GM19463 (cell line): Measurements from ENCODE around the gene MEF2D.

Experiments
- ATAC-seq: cut with Tn5 transposase; IDR thresholded peaks from one replicate; pipeline ENCODE4 v1.9.1; 2021; ENCODE audit warnings: mild to moderate bottlenecking, moderate library complexity; ENCODE audit not compliant: unreplicated experiment

Gene MEF2D

DNA sequence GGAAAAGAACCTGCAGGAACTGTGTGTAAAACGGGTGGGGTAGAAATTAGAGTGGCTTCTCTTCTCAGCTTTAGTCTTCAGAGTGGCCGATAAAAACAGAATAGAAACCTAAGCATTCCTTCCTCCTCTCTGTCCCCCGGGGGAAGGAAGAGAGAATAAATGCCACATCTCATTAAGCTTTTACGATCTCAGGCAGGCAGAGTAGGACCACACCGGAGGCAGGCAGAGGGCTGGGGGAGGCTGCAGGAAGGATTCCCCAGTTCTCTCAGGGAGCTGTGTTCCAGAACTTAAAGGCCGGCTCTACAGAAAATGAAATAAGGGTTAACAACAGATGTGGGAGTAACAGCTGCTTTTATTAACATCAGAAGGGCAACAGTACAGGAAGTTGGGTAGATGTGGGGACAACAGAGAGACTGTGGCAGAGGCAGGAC is 24.5 kb upstream of the MEF2D start:
- no peak for ATAC-seq

DNA sequence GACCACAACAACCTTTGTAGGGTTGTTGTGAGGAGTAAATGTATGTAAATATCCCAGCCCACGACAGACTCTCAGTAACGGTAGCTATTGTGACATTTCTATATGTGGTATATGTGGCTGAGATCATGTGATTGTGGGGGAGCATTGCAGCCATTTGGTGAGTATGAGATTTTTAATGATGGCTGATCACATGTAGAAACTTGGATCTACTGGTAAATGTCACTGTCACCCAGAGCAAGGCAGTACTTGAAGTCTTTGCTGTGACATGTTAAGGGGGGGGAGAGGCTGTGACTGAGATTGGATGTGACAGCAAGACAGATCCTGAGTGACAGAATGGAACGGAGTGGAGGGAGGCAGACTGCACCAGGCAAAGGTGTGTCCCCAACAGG is 23.9 kb upstream of the MEF2D start:
- ATAC-seq: no peak

DNA sequence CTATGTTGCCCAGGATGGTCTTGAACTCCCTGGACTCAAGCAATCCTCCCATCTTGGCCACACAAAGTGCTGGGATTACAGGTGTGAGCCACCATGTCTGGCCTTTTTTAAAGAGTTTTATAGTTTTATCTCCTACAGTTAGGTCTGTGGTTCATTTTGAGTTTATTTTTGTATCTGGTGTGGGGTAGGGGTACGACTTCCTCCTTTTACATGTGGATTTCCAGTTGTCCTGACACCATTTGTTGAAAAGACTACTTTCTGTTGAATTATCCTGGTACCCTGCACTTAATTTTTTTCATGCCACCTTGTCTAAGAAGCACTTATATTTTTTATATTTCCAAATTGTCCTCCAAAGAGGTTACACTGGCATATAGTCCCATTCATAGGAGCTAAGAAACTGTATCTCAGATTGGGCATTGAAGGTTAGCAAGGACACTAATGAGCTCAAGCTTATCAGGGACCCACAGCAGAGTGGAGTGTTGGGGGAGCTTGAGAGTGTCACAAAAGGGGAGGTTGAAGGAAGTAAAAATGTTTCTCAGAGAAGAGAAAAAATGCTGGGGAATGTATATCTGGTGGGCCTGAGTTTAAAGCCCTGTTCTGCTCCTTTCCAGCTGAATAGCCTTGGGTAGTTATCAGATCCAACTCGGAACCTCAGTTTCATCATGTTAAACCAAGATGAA is 23.4 kb upstream of the MEF2D start:
- ATAC-seq: no peak

DNA sequence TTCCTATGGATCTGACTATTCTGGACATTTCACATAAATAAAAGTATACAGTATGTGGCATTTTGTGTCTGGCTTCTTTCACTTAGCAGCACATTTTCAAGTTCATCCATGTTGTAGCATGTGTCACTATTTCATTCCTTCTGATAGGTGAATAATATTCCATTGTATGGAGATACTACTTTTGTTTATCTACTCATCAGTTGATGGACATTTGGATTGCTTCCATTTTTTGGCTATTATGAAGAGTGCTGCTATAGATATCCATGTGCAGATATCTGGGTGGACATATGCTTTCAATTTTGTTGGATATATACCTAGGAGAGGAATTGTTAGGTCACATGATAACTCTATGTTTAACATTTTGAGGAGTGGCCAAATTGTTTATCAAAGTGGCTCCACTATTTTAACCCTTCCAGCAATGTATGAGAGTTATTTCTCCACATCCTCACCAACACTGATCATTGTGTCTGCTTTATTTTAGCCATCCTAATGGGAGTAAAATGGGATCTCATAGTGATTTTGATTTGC is 21.9 kb upstream of the MEF2D start:
- no peak for ATAC-seq

DNA sequence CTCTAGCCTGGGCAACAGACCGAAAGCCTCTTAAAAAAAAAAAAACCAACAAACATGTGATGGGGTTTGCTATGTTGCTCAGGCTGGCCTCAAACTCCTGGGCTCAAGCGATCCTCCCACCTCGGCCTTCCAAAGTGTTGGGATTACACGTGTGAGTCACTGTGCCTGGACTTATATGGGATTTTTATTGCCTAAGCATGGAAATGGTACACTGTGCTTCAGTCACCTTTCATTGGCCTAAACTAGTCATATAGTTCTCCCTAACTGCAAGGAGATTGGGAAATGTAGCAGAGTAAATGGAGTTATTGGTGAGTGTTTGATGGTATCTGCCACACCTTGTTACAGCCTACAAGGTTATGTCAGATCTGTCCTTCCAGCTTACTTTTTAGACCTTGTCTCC is 17.2 kb upstream of the MEF2D start:
- no peak for ATAC-seq

DNA sequence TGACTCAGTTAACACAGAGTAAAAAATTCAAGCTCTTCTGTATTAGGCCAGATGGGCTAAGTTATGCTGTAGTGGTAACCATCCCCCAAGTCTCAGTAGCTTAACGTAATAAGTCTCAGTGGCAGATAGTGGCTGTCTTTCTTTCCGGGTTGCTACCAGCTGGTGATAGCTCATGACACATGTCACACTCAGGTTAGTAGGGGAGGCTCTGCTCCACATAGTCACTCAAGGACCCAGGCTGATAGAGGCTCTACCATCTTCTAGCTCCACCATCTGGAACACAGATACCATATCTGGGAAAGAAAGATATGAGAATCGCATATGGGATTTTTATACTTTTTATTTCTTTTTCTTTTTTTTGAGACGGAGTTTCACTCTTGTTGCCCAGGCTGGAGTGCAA is 16.2 kb upstream of the MEF2D start:
- ATAC-seq: no peak

DNA sequence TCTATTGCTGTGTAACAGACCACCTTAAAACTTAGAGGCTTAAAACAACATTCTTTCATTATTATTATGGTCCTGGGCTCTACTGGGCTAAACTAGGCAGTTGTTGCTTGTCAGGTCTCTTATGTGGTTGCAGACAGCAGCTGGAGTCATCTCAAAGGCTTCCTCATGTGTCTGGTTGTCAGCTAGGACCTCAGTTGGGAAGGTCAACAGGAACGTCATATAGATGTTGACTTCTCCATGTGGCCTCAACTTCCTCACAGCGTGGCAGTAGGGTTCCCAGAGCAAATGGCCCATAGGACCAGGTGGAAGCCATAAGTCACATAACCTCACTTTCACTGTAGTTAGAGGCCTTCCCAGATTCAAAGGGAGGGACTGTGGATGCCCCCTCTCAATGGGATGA is 15.4 kb upstream of the MEF2D start:
- no peak for ATAC-seq

DNA sequence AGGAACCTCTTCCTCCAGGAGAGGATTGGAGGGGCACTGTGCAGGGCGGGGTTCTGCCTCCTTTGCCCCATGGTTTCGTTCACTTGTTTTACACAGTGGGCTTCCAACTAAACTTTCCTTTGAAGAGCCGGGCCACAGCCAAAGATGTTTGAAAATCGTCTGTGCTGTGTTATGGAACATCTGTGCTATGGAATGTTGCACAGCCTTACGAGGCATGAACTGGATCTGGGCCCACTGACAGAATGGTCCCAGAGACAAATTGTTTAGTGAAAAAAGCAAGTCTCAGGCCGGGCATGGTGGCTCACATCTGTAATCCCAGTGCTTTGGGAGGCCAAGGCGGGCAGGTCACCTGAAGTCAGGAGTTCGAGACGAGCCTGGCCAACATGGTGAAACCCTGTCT is 12.6 kb upstream of the MEF2D start:
- ATAC-seq: no peak

DNA sequence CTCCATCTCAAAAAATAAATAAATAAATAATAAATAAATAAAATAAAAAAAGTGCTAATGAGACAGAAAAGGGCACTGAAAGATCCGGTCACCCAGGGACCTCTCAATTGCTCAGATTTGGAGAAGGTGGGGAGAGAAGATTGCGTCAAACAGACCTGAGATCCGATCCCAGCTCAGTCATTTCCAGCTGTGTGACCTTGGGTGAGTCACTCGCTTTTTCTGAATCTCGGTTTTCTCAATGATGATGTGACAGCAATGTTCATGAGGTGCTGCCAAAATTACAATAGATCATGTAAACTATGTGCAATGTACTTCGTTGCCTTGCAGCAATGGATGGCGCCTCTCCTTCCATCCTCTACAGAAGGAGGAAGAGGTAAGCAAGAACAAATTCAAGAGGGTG is 11.1 kb upstream of the MEF2D start:
- no peak for ATAC-seq

DNA sequence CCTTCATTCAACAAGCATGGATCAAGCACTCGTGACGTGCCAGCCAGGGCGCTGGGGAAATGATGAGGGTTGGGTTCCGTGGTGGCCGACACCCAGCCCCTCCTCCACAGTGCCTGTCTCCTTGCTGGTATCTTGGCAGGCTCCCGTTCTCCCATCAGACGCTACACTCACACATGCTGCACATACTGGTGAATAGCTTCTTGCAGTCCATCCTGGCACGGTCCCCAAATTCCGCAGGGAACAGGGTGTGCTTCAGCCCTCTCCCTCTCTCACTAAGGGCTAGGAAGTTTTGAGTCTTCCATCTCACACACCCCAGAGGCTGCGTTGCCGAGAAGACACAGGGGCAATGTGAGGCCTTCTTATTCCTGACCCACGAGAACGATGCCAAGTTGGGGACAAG is 10.1 kb upstream of the MEF2D start:
- ATAC-seq: no peak

DNA sequence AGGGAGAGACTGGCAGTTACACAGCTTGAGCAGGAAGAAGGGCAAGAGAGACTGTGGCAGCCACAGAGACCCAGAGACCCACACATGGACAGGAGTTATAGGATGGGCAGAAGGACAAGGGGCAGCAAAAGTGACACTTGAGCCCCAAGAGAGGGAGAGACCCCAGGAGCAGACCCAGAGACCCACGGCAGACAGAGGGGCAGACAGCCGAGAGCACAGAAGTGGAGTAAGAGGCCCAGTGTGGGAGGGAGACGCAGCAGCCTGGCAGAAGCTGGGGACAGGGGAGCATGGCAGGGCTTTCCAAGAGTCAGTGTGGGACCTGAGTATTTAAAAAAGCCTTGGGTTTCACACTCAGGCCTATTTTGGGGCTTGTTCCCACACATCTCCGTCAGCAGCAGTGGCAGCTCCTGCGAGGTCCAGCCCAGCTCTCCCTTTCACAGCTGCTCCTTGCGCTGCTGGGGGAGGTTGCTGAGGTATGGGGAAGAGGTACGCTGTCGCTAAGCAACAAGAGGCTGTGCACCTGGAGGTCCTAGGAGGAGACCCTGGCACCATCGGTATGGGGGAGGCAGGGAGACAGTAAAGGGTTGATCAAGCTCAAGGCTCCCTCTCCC is 9.0 kb upstream of the MEF2D start:
- ATAC-seq: no peak

DNA sequence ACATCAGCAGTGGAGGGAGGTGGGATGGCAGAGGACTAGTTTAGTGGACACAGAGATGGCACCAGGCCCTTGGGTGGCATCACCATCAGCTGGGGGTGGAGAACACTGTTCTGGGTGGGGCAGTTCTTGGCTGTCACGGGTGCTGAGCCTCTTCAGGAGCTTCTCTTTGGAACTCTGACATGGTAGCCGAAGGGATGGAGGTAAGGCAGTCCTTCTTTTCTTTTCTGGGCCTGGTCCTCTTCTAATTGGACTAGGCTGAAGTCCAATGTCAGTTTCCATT is 8.3 kb upstream of the MEF2D start:
- ATAC-seq: no peak

DNA sequence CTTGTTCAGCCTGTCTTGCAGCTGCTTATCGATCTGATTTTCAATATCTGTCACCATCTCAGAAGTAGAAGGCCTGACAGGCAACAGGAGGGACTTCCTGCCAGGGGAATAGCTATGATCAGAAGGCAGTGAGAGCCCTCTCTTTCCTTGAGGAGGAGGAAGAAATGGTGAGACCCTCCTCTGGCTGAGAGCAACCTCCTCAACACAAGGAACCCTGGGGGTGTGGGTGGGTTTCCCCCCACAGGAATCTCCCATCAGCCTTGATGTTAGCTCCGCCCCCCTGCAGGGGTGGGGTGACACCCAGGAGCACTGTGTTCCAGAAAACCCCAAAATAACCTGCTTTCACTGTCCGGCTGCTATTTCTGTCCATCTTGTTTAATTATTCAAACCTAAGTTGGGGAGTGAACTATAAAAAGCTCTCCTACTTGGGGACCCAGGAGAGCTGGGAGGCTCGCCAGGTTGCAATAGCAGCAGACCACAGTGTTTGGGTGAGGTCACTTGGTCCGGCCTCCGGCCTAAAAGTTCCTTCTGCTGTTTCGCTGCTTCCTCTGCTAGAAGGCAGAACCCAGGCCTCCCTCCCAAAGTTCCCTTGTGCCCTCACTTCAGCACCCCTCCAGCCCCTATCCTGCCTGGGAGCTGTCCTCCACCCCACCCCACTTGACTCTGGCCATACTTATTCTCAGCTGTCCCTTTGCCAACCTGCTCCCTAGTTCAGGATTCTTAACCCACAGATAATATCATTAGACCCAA is 7.8 kb upstream of the MEF2D start:
- no peak for ATAC-seq

DNA sequence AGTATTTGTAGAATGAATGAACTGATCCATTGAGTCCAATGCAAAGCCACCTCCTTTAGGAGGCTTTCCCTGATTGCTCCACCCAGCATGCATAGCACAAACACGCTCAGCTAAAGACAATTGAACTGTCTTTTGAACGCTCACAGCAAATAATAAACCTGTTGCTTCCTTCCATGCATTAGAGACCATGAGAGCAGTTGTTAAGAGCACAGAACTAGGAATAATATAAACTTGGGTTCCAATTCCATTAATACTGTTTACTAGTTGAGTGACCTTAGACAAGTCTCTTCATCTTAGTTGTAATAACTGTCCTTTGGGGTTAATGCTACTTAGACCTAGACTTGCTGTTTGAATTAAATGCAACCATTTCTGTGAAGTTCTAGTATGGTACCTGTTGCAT is 5.9 kb upstream of the MEF2D start:
- ATAC-seq: no peak

DNA sequence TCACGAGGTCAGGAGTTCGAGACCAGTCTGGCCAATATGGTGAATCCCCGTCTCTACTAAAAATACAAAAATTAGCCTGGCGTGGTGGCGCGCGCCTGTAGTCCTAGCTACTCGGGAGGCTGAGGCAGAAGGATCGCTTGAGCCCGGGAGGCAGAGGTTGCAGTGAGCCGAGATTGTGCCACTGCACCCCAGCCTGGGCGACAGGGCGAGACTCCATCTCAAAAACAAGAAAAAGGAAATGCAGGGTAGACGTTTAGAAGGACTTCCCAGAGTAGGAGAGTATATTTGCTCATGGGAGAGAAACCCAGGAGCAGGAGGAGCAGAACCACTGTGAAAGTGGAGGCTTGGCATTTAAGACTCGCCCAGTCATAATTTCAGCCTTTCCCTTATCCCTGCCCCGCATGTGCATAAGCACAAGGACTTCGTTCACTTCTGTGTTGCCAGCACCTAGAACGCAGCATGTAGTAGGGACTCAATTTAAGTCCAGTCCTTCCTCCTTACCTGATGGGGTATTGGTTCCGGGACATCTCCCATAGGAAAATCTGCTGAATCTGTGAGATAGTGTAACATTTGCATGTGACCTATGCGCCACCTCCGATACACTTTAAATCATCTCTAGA is 5.2 kb upstream of the MEF2D start:
- ATAC-seq: no peak

DNA sequence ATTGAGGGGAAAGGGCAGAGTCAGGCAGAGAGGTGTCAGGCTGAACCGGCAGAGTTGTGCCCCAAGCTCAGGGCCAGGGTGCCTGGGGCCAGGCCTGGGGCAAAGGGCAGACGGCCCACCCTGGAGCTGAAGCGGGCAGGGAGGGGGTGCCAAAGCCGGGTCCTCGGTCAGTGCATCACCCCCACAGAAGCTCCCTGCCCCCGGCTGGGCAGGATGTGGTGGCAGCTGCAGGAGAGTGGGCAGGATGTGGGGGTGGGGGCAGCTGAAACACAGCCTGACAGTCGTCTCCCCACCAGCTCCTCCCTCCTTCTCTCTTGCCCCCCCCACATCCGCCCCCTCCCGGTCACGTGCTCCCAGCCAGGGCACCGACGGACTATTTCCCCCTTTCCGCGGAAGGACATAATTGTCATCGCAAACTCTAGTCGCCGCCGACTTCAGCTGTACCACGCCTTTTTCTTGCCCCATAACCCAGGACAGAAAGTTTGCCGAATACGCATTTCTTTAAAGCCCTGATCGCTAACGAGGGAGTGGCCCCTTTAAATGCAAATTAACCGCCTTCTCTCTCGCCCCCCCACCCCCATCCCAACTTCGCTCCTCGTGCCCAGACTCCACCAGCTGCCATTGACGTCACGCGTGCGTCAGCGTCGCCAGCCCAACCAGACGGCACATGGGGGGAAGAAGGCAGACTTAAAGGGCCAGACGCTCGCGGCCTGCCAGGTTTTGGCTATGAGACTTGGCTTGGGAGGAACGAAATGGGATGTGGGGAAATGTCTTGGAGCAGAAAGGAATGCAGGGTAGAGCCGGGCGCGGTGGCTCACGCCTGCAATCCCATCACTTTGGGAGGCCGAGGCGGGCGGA is 4.5 kb upstream of the MEF2D start:
- peak; percentile 37 for ATAC-seq

DNA sequence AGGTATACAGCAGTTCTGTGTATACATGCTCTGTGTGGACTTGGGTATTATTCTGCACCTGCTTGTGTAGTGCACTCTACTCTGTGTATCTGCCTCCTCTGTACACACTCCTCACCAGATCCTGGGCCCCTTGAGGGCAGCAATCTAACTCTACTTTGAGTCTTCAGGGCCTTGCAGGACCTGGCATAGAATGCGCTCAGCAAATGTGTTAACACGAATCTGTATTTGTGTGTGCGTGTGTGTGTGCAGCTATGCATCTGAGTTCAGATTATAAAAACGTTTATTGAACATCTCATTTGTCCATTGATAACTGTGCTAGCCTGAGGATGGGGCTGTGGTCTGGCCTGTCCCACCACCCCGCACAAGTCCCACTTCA is 3.9 kb upstream of the MEF2D start:
- no peak for ATAC-seq

DNA sequence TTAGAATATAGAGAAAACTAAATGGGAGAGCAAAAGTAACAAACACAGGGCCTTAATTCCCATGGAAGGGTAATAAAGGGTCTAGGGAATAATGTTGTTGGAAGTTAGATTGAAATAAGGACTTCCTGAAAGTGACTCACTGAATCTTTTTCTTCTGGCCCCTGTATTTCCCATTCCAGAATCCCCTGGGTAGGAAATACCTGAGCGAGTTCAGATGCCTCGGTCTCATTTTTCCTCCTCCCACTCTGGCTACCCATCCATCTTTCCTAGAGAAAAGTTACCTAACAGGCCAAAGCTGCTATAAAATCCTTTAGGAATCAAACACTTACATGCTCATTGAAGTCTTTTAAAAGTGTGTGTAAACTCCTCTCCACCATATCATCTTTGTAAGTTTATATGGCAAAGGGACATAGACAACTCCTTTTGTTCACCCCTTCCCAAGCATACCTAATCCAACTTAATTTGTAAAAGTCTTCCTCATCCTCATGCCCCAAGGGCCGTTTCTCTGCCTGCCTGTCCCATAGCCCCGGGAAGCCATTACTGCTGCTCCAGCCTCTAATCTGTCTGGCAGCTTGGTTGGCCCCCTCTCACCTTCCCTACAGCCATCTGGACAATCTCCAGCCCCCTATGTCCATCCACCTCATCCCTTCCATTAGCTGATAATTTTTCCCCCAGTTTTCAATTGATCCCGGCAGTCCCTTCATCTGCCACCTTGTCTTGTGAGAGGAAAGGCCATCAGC is 3.3 kb upstream of the MEF2D start:
- ATAC-seq: no peak

DNA sequence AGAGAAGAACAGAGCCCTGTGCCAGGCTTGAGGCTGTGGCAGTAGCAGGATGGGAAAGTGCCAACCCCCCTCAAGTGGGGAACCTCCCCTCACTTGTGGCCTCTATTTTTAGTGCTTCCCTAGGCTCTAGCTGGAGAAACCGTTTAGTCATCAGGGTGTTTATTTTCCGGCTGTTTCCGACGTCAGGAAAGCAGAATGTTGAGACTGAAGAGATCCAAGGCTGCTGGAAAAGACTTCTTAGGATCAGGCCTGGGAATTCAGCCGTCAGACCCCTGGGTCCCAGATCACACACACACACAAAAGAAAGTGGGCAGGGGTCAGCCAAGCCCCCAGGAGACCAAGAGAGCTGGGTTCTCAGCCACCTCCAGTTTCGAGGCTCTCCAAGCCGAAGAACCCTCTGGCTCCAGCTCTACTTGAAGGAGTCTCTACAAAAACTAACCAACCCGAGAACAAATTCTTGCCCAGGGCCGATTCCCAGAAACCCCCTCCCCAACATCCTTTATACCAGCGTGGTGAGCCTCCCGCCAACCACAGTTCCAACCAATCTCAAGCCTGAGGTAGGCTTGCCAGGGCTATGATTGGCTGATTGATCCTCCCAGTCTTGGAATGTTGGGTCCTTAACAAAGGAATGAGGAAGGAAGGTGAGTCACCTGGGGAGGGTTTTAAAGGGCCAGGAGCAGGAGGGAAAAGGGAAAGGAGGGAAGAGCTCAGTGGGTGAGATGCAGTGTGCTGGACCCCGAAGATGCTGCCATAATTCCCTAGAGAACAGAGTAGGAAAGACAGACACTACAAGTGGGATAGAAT is 2.5 kb upstream of the MEF2D start:
- ATAC-seq: no peak
